IPS-11a (cell line): ENCODE results near the gene CRIP2.

Experiments used
- H3K4me3 ChIP-seq: one replicate; pipeline ENCODE4 v1.5.1; 2013; ENCODE audit warnings: low read depth, low read length, control low read depth

The CRIP2 gene

DNA sequence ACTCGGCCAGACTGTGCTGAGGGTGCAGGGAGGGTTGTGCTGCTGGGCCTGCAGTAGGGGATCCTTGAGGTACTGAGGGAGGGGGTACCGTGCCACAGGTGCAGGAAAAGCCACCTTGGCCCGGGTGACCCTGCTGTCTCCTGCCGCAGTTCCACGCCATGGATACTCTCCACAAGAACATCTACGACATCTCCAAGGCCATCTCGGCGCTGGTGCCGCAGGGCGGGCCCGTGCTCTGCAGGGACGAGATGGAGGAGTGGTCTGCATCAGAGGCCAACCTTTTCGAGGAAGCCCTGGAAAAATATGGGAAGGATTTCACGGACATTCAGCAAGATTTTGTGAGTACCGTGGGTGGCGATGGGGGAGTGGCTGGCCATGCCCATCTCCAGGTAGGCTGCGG, 14.0 kb upstream of the CRIP2 start:
- H3K4me3 ChIP-seq, result no peak overlapping the region

GRCh38 chr14:105461903-105462302, 12.7 kb upstream of the CRIP2 start:
- H3K4me3 ChIP-seq, result no peak overlapping the region

- H3K4me3 ChIP-seq, result no peak overlapping the region
These were observed 10.1 kb upstream of the CRIP2 start for GRCh38 chr14:105464501-105464900.

DNA sequence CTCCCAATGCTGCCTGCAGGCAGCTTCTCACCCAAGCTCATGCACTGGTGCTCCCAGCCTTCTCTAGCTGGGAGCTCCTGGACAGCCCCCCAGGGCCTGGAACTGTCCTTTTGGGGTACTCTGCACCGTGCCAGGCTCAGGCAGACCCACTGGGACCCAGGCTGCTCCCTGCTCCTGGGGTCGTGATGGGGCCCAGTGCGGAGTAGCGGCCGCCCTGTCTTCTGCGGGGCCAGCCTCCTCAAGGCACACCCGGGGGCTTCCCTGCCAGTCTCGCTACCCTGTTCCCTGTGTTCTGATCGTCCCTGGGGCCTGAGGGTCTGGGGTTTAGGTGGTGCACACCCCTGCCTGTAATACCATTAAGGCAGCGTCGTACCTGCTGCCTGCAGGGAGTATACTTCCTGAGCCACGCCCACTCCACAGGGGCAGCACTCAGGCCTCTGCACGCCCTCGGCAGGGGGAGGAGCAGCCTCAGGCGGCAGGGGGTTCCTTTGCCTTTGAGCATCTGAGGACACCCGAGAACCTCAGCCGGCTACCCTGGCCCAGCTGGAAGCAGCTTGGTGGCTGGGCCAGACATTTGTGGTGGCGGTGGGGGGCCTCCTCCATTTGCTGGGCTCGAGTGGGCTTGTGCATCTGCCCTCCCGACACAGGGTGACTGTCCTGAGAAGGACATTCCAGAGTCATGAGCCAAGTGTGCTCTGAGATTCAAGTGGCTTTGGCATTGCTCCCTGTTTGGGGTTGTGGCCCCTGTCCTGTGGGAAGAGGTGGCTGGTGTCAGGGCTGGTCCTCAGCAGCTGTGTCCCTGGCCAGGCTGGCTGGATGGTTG, 9.2 kb upstream of the CRIP2 start:
- no peak overlapping the region for H3K4me3 ChIP-seq

DNA sequence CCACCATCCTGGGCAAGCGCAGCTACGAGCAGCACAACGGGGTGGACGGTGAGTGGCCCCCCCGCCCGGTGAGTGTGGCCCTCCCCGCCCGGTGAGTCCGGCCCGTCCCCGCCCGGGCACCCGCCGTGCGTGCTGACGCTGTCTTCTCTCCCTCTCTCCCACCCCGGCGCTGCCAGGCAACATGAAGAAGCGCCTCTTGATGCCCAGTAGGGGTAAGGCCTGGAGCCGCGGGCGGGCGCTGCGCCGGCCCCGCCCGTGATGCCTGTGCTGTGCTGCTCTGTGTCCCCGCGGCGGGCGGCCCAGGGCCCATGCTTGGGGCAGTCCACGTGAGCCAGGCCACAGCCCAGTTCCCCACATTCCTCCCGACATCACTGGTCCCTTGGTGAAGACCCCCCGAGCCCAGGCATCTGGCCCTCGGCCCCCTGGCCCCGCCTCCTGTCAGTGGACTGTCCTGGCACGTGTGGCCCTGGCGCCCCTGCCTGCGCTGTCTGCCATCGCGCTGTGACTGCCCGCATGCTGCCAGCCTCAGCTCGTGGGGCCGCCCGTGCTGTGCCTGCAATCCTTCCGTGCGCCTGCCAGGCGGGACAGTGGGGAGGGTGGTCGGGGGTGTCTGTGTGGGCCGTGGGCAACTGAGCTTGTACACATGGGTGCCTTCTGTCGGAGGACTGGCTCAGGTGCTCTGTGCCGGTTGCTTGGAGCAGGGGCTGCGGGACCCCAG, 7.9 kb upstream of the CRIP2 start:
- no peak overlapping the region for H3K4me3 ChIP-seq

GRCh38 chr14:105467249-105467941, 7.2 kb upstream of the CRIP2 start:
- H3K4me3 ChIP-seq, result no peak overlapping the region

DNA sequence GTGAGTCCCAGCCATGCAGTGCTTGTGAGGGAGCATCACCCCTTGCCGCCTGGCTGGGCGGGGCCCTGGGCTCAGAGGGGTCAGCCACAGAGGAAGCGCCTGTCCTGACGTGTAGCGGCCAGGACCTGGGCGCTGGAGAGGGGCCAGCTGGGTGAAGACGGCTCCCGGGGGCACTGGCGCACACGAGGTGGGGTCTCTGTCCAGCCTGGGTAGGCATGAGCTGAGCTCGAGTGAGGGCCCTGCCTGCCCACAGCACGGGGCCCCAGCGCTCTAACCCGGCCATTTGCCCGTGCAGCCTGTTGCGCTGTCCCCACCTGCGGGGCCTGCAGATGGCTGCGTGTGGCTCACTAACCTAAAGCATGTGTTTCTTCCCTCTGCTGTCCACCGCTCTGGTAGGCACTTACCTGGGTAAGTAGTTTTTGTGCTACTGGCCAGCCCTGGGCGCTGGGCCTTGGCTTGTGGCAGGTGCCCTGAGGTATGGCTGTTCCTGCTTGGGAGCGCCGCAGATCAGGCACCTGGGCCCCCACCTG, 6.6 kb upstream of the CRIP2 start:
- no peak overlapping the region for H3K4me3 ChIP-seq

DNA sequence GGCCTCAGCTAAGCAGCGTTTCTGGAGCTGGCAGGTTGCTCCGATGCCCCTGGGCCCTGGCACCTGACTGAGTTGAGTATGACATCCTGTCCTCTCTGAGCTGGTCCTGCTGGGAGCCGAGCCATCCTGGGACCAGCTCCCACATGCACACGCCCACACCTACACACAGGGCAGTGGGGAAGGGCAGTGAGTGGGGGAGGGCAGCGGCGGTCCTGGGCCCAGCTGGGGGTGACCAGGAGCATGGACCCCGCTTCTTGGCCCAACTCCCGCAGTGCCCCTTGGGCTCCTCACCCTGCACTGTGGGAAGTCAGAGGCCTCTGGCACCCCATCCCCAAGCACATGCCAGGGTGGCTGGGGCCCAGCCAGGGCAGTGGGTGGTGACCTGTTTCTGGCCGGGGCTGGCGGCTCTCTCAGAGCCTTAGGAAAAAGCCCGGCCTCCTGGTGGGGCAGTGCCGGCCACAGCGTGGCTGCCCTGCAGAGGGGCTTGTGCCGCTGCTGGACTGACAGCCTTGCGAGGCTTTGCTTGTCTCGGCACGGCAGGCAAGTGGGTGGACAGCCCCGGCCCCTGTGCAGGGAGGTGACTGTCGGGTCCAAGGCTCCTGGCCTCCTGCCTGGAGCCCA, 5.9 kb upstream of the CRIP2 start:
- no peak overlapping the region for H3K4me3 ChIP-seq

- H3K4me3 ChIP-seq, result no peak overlapping the region
These were observed 4.9 kb upstream of the CRIP2 start for GRCh38 chr14:105469456-105470349.

GRCh38 chr14:105470350-105471296, 4.0 kb upstream of the CRIP2 start:
- no peak overlapping the region for H3K4me3 ChIP-seq

- H3K4me3 ChIP-seq, result no peak overlapping the region
These were observed 3.3 kb upstream of the CRIP2 start for GRCh38 chr14:105471297-105471821.

- no peak overlapping the region for H3K4me3 ChIP-seq
These were observed 2.7 kb upstream of the CRIP2 start for GRCh38 chr14:105471823-105472485.

DNA sequence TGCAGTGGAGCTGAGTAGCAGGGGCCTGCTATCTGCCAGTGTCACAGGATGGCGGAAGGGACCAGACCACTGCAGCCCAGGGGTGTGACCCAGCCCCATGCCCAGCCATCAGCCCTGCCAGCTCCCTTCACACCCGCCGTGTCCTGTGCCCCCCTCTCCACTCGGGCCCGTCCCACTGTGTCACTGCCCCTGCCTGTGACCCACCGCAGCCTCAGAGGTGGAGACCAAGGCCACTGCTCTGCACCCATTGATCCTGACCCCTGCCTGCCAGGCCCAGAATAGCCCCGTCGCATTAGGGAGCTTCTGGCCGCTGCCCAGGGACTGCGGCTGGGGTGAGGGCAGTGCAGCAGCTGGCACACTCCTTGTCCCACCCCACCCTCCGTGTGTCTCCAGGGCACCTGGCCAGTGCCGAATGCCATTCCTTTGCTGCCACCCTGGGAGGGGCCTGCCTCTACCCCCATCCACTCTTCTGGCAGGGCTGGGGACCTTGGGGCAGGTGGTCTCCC, 2.1 kb upstream of the CRIP2 start:
- no peak overlapping the region for H3K4me3 ChIP-seq

DNA sequence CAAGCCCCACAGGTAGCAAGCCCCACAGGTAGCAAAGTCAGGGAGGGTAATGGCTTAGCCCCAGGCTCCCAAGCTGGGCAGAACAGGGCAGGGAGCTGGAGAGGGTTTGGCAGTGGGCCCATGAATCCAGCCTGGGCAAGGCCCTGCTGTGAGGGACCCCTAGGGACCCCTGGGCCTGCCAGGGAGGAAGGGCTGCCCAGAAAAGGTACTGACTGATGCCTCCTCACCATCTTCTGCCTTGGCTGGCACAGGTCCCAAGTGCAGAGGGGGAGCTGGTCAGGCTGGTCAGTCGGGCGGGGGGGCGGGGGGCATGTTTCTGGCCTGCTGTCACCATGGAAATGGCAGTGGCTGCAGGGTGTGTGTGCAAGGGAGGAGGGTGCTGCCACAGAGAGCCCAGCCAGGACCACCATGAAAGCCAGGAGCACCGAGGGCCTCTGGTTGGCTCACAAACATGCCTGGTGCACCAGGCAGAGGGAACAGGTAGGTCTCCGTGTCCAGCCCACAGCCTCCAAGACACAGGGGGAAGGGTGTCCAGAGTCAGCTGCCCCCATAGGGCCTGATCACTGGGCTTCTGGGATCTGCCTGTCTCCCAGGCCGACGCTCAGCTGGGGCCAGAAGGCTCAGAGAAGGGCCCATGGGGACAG, 1.5 kb upstream of the CRIP2 start:
- no peak overlapping the region for H3K4me3 ChIP-seq

DNA sequence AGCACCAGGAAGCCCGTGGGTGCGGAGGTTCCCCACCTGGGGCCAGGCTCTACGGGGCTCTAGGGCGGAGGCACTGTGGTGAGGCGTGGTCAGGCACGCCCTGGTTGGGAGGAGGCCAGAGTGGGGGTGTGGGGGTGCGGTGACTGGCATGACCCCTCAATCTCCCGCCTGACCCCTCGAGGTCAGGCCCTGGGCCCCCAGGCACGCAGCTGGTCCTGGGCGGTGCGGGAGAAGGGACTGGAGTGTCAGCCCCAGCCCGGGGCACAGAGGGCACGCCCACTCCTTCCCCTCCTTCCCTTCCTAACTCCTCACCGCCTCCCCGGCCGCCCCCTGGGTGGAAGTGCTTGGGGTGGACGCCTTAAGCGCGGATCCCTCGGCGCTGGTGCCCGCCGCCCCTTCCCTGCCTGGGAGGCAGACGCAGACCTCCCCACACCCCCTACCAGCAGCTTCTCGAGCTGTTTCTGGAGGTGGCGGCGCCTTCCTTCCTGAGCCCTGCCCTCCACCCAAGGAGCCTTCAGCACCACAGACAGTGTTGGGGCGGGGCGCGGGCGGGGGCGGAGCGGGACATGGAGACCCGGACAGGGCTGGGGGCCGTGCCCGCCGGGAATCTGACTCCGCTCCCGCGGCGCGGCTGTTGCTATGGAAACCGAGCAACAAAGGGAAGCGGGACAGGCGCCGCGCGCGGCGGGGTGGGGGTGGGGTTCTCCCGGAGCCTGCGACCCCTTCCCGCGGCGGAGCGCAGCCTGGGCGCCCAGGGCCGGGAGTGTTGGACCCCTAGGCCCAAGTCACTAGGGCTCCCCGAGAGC, 741 bp upstream of the CRIP2 start:
- peak overlapping the region; percentile 24 for H3K4me3 ChIP-seq

GRCh38 chr14:105475269-105476096, 862 bp downstream of the CRIP2 start:
- H3K4me3 ChIP-seq, result peak overlapping the region; percentile 47
